ENCODE results near the gene AHDC1.

GRCh38 chr1:27552911-27553420, 51.0 kb downstream of the AHDC1 start:
- TF ChIP-seq CTCF (IDR thresholded peaks at IDR 0.05; ENCODE audit: poor library complexity) (no peak), EZH2 (IDR thresholded peaks at IDR 0.05; ENCODE audit: borderline replicate concordance) (no peak)
